Dedifferentiated amniotic fluid mesenchymal stem cell (primary cell): ENCODE measurements around the gene PRKCA.

Experiments
- DNase-seq: peaks from one replicate; pipeline ENCODE4 v3.0.0-alpha.2; 2016; ENCODE audit errors: extremely low spot score

PRKCA gene

DNA sequence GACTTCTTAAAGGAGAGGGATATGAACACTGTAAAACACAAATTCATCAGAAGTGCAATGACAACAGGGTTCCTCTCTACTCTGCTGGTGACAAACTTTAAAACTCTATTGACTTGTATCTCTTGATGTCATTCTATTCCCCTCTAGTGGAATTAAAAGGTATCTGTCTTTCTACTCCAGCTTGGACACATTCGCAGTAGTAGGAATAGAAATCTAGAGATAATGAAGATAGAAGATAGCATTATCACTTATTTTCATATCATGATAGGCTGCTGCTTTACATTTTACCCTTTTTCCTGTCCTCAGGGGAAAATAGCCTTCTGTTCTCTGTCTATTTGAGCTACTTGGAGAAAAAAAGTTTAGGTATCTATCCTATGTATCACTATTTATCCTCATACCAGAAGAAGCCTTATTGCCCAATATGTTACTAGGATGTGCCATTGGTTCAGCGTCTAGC is 322.9 kb downstream of the PRKCA start:
- peak; percentile 38 for DNase-seq

GRCh38 chr17:66627985-66628384 is 325.6 kb downstream of the PRKCA start:
- DNase-seq, result peak; percentile 29

DNA sequence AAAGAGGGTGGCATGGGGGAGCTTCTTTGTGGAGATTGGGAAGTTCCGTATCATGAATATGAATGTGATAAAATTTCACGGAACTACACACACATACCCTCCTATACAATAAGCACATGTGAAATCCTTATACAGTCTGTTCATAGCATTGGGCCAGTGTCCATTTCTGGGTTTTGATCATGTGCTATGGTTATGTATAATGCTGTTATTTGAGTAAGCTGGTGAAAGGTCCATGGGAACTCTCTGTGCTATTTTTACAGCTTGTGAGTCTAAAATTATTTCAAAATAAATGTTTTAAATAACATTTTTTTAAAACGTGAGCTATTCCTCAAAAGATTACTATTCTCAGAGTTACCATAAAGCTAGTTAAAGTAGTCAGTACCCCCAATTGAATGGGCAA is 327.3 kb downstream of the PRKCA start:
- DNase-seq, result no peak

GRCh38 chr17:66630379-66630778 is 328.0 kb downstream of the PRKCA start:
- no peak for DNase-seq

GRCh38 chr17:66630828-66631472 is 328.5 kb downstream of the PRKCA start:
- DNase-seq, result no peak

- no peak for DNase-seq
Observed at GRCh38 chr17:66632731-66633130, 330.3 kb downstream of the PRKCA start.

- DNase-seq, result no peak
Observed at GRCh38 chr17:66633317-66633965, 331.0 kb downstream of the PRKCA start.

DNA sequence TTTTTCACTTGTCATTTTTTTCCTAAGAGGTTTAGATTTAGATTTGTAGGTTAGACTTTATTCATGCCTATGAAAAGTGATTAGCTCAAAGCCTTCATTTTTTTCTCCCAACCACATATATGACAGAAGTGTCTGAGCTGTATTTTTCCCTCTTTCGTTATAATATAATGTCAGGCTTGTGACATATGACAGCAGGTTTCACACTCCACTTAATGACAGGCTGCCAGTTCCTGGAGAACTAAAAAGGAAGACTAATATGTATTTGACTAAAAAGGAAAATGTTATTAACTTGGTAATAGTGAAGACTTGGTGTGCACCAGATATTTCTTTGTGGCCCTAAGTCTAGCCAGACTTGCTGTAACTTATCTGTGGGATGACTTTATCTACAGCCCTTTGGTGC is 331.8 kb downstream of the PRKCA start:
- DNase-seq, result no peak

DNA sequence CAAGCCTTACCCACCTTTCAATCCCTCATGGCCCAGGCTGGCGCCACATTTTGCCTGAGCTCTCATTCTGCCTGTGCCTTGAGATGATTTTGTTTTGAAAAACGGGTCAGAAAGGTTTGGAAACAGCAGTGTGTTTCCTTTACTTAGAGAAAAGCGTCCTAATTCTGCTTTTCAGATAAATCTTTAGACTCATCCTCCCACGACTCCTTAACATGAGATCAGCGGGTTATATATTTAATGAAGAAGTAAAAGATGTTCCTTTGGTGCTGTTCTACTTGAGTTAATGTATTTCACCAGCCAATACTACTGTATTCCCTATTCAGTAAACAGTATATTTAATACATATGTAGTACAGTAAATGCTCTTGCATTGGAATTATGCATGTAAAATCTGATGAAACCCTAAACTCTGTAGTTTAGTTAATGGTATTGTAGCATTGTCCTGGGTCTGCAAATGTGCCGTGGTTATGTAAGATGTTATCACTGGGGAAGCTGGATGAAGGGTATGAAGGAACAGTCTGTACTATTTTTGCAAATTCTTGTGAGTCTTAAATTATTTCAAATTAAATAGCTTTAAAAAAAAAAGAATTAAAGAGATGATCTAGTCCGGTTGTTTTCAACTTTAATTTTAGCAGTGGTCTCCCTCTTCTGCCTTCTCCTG is 333.1 kb downstream of the PRKCA start:
- DNase-seq, result no peak

DNA sequence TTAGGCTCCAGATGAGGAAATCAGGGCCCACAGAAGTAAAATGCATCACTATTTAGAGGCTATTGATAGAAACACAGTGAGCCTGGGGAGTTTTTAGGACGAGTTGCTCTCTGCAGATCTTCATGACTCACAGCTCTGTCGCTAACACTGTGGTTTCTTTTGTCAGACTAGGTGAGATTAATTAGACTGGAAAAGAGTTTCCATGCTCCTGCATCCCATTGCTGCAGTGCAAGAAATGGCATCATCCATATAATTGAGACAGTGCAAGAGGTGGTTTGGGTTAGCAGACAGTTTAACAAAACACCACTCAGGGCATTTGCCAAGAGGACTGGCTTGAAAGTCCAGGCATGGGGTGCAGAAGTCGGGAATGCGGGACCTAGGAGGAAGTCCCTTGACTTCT is 333.7 kb downstream of the PRKCA start:
- no peak for DNase-seq

DNA sequence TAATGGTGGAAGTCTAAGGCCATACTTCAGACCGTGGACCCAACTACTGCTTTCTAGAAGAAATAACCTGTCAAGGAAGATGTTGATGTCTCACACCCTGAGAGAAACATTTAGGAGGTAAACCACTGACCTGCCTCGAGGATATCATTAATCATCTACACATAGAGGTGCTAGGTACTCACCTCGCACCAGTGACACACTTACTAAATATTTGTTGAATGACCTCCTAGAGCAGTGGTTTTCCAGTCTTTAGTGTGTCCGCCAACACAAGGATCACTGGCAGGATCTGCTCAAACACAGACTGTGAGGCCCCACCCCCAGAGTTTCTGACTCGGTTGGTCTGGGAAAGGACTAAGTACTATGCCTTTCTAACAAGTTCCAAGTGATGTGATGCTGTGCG is 335.1 kb downstream of the PRKCA start:
- DNase-seq, result no peak

DNA sequence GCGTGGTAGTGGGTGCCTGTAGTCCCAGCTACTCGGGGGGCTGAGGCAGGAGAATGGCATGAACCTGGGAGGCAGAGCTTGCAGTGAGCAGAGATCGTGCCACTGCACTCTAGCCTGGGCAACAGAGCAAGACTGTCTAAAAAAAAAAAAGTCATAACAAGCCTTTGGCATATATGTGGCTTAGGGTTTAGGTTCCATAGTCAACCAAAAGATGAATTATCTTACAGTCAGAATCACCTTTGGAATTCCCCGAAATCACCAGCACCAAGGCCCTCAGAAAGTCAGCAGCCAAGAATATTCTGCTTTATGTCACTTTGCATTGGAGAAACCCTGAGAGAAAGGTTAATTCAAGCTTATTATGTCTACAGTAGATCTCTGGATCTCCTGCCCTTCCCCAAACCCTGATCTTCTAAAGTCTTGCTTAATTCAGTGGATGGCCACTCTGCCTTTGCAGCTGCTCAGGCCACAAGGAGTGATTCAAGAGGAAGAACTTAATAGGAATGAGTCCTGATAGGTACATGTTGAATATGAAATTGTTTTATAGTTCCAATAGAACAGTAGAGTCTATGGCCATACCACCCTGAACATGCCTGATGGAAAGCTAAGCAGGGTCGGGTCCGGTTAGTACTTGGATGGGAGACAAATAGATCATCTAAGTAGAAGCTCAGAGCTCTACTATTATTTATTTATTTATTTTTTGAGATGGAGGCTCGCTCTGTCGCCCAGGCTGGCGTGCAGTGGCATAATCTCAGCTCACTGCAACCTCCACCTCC is 336.5 kb downstream of the PRKCA start:
- DNase-seq, result no peak

- peak; percentile 22 for DNase-seq
Observed at GRCh38 chr17:66643815-66644710, 341.6 kb downstream of the PRKCA start.

- no peak for DNase-seq
Observed at GRCh38 chr17:66645259-66645658, 342.8 kb downstream of the PRKCA start.

DNA sequence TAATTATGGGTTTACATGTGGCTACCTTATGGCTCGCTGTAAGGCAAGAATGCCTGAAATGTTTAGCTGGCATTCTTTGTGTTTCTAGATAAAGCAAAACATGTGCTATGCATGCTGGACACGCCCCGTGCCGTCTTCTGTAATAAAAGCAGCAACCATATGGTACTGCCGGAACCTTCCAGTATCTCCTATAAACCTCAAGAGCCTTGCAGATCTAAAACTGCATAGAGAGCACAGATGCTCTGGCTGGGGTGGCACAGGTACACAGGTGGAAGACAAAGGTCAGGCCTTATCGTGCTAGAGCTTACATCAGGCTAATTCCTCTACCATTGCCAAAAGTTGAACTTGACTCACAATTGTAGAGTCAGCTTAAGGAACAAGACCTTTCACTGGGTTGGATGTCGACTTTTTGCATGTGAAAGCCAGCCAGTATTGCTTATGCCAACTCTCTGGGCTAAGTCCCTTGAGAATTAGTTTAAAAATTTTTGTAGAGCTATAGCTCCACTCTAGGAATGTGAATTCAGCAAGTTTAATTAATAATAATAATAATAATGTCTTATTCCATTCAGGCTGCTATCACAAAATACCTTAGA is 345.1 kb downstream of the PRKCA start:
- DNase-seq, result no peak

- DNase-seq, result no peak
Observed at GRCh38 chr17:66649818-66650543, 347.6 kb downstream of the PRKCA start.

GRCh38 chr17:66650544-66650877 is 348.1 kb downstream of the PRKCA start:
- DNase-seq, result no peak

DNA sequence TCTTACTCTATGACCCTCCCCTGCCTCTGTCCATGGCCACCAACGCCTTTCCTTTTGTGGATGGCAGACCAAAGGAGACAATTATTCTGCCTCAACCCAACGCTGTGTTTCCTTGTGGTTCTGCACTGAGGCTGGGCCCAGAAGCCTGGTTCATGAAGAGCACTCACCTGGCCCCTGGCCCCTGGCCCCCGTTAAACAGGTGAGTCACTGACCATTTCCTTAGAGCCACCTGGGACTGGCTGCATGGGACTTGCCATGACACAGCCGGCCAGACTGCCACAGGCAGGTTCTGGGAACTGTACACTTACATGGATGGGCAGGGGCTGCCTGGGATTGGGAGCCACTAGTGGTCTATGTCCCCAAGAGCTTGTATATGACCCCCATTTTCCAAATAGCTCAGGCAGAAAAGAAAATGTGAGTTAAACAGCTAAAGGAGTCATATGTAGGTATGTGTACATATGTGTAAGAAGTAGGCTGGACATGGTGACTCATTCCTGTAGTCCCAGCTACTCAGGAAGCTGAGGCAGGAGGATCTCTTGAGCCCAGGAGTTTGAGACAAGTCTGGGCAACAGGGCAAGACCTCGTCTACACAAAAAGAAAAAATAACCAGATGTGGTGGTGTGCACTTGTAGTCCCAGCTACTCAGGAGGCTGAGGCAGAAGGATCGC is 350.6 kb downstream of the PRKCA start:
- DNase-seq, result no peak

DNA sequence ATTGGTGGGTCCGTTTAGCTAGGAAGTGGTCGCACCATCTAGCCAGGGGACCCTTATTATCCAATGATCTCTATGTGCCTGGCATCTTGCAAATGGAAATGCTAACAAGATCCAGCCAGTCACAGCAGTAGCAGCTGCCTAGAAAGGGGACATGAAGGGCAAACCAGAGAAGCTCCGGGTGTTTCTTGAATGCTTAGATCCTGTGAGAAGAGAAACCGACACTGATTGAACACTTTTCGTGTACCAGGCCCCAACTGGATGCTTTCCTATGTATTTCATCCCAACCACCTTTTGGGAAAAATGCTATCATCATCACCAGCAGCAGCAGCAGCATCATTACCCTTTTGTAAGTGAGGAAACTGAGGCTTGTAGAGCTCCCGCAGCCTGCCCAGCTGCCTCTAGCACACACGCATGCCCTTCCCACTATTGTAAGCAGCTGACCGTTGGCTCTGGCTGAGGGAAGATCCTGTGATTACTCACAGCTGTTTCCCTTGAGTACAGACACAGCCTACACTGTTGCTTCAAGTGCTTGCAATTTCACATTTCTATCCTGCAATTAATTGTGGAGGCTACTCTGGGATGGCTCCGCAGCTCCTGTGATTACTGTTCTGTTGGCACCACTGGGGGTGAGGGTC is 351.8 kb downstream of the PRKCA start:
- no peak for DNase-seq
